ENCODE results near the gene ADSL. TPM values are rescaled to one million over a fixed set of nuclear protein-coding genes. Genes with fewer than 3 reads are reported as not detected.

The ADSL gene
- total and polyA plus RNA-seq, 9 of the 15 experiments (the other 6 are each of a cell fraction or from before 2014, with no cell fraction given): 112 to 322 (median 146) TPM

GRCh38 chr22:40346185-40347118 lies at the start of gene ADSL (continued):
- TF ChIP-seq HES1 (IDR thresholded peaks at IDR 0.05; ENCODE audit: low read depth): no peak
- no peak for TF ChIP-seq PHTF2 (CRISPR knock-in tag; IDR thresholded peaks at IDR 0.05)
- TF ChIP-seq ZNF197 (CRISPR knock-in tag; IDR thresholded peaks at IDR 0.05; ENCODE audit: low read depth): no peak
- TF ChIP-seq E2F6 (IDR thresholded peaks at IDR 0.05; ENCODE audit: borderline replicate concordance in 1 of 2, extremely low read depth in 1 of 2, insufficient read depth in 1 of 2, insufficient read length in 1 of 2, low read depth in 1 of 2, low read length in 1 of 2, poor library complexity in 1 of 2, severe bottlenecking in 1 of 2): peak; percentile 42 to 45
- TF ChIP-seq SMARCC2 (IDR thresholded peaks at IDR 0.05; ENCODE audit: low read depth): no peak
- no peak for TF ChIP-seq ZNF23 (CRISPR knock-in tag; IDR thresholded peaks at IDR 0.05)
- no peak for TF ChIP-seq IFI16 (CRISPR knock-in tag; IDR thresholded peaks at IDR 0.05)
- no peak for TF ChIP-seq POU5F1 (IDR thresholded peaks at IDR 0.05; ENCODE audit: borderline replicate concordance, low read depth, low read length, partially characterized antibody)
- no peak for TF ChIP-seq NFYB (IDR thresholded peaks at IDR 0.05; ENCODE audit: extremely low read depth, insufficient read length)
- TF ChIP-seq ELK3 (CRISPR knock-in tag; IDR thresholded peaks at IDR 0.05): no peak
- no peak for TF ChIP-seq ZNF696 (CRISPR knock-in tag; conservative IDR thresholded peaks at IDR 0.05)
- no peak for TF ChIP-seq PRPF4 (IDR thresholded peaks at IDR 0.05; ENCODE audit: insufficient read depth, low read depth, low read length, poor library complexity, severe bottlenecking)
- TF ChIP-seq BCL6 (CRISPR knock-in tag; IDR thresholded peaks at IDR 0.05): no peak
- TF ChIP-seq ZFP36 (IDR thresholded peaks at IDR 0.05; ENCODE audit: low read depth, low read length, partially characterized antibody): no peak
- TF ChIP-seq FOS (IDR thresholded peaks at IDR 0.05; ENCODE audit: extremely low read depth, insufficient read length): no peak
- peak; percentile 95 for TF ChIP-seq POLR2B (IDR thresholded peaks at IDR 0.05; ENCODE audit: low read depth, partially characterized antibody)
- peak in 1 of 2 experiments; percentile 79; a peak in 2 of 4 replicates for TF ChIP-seq FOXK2 (conservative IDR thresholded peaks at IDR 0.05 in 1 of 2, IDR thresholded peaks at IDR 0.05 in 1 of 2; ENCODE audit: low read depth in 2 of 2)
- TF ChIP-seq HNRNPK (IDR thresholded peaks at IDR 0.05; ENCODE audit: low read depth, low read length, poor library complexity, severe bottlenecking): no peak
- peak; percentile 97 for TF ChIP-seq POLR2G (IDR thresholded peaks at IDR 0.05; ENCODE audit: low read depth, low read length)
- TF ChIP-seq CLOCK (CRISPR knock-in tag; IDR thresholded peaks at IDR 0.05; ENCODE audit: borderline replicate concordance): no peak
- no peak for TF ChIP-seq ASH1L (IDR thresholded peaks at IDR 0.05; ENCODE audit: borderline replicate concordance, low read depth, partially characterized antibody)

All from K562 (cell line).